Stimulated activated CD4-positive, alpha-beta T cell treated with anti-CD3 and anti-CD28 coated beads, Interleukin-15, amount 100 ng/mL, for 24 hours (primary cell): ENCODE results near the gene IQGAP1.

ENCODE experiments used
- DNase-seq: peaks from one replicate; pipeline ENCODE4 v3.0.0-alpha.2; 2020

Gene IQGAP1

GRCh38 chr15:90535254-90535653, 147.2 kb downstream of the IQGAP1 start:
- no peak for DNase-seq

DNA sequence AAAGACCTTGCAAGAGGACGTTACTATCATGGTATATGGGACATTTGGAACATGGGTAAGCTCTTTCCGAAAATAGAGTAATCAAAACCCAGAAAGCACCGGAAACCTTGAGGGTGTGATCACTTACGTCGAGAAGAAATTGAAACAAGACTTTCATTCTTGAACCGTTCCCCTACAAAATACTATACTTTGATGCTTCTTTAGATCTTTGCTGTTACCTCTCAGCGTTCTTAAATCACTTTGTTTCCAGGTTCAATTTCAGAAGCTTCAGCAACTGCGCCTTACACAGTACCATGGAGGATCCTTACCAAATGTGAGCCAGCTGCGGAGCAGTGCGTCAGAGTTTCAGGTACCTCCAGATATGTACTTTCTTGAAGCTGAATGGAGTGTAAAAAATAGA, 151.7 kb downstream of the IQGAP1 start:
- peak; percentile 62 for DNase-seq

DNA sequence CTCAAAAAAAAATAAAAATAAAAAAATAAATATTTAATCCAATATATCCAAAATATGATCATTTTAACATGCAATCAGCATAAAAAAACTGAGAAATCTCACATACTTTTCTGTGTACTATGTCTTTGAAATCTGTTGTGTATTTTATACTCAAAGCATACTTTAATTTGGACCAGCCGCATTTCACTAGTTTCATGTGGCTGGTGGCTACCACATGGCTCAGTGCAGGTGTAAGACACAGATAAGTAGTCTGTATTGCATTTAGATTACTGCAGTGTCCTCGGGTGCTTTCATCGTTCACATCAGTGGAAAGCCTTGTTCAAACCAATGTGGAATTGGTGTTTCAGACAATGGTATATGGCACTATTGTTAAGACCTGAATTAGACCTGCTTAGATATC, 152.7 kb downstream of the IQGAP1 start:
- DNase-seq, result no peak

DNA sequence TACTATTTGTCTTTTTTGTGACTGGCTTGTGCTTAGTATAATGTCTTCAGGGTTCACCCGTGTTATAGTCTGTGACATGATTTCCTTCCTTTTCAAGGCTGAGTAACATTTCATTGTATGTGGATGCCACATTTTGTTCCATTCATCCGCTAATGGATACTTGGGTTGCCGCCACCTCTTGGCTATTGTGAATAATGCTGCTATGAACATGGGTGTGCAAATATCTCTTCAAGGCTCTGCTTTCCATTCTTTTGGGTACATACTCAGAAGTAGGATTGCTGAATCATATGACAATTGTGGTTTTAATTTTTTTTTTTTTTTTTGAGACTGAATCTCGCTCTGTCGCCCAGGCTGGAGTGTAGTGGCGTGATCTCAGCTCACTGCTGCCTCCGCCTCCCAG, 157.1 kb downstream of the IQGAP1 start:
- peak; percentile 26 for DNase-seq

DNA sequence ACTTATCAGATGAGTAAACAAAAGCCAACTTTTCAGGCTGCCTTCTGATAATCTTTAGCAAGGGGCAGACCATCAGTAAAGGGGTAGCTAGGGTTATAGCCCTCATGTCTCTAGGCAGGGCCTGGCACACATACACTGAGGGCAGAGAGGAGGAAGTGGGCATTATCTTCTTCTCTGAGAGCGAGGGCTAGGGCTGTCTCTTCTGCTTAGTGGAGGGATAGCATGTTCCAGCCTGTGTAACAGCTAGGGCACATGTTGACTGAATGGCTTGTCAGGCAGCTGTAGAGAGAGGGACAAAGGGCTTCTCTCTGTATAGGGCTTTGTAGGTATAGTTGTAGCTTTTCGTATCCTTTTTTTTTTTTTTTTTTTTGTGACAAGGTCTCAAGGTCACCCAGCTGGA, 159.5 kb downstream of the IQGAP1 start:
- no peak for DNase-seq

DNA sequence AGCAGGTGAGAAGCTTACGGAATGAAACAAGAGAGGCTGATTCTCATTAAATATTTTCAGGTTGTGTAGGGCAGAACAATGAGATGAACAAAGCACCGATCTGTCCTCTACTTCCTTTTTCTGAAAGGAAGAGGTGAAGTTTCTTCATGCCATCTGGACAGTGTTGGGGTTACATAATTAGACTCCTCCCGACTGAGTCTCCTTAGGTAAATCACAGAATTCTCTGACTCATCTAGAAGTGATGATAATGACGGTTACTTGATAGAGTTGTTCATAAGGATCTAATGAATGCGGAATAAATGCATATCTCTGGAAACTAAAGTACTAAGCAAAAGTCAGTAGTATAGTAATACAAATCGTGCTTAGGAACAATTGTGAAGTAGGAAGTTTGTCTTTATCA, 162.9 kb downstream of the IQGAP1 start:
- DNase-seq, result no peak
